GM21723 (cell line): Measurements from ENCODE around the gene WDR27.
"Not testable (repeated sequence)": the region's sequence is repeated elsewhere in the genome, so short reads cannot be mapped to it uniquely, and the experiment has no call there.

ENCODE experiments used
- ATAC-seq: cut with Tn5 transposase; IDR thresholded peaks from one replicate; pipeline ENCODE4 v1.9.1; 2021; ENCODE audit warnings: mild to moderate bottlenecking, moderate library complexity; ENCODE audit not compliant: unreplicated experiment

WDR27 gene

GRCh38 chr6:169494038-169494437 is 207.8 kb downstream of the WDR27 start:
- no peak for ATAC-seq

GRCh38 chr6:169491482-169491881 is 210.3 kb downstream of the WDR27 start:
- ATAC-seq, result no peak

GRCh38 chr6:169490830-169491229 is 211.0 kb downstream of the WDR27 start:
- ATAC-seq, result no peak

GRCh38 chr6:169490246-169490641 is 211.6 kb downstream of the WDR27 start:
- no peak for ATAC-seq

- no peak for ATAC-seq
Measured at GRCh38 chr6:169489563-169490245, 212.1 kb downstream of the WDR27 start.

- no peak for ATAC-seq
Measured at GRCh38 chr6:169487579-169488436, 214.0 kb downstream of the WDR27 start.

GRCh38 chr6:169479783-169480495 is 221.9 kb downstream of the WDR27 start:
- ATAC-seq, result no peak

GRCh38 chr6:169474362-169474761 is 227.5 kb downstream of the WDR27 start:
- ATAC-seq, result no peak

GRCh38 chr6:169473663-169474062 is 228.2 kb downstream of the WDR27 start:
- no peak for ATAC-seq

GRCh38 chr6:169472786-169473416 is 228.9 kb downstream of the WDR27 start:
- no peak for ATAC-seq

- ATAC-seq, result no peak
Measured at GRCh38 chr6:169470790-169471189, 231.0 kb downstream of the WDR27 start.

- ATAC-seq, result no peak
Measured at GRCh38 chr6:169469028-169469427, 232.8 kb downstream of the WDR27 start.

- ATAC-seq, result not testable (repeated sequence)
Measured at GRCh38 chr6:169467755-169468154, 234.1 kb downstream of the WDR27 start.

GRCh38 chr6:169466256-169466655 is 235.6 kb downstream of the WDR27 start:
- not testable (repeated sequence) for ATAC-seq

GRCh38 chr6:169457762-169458161 is 244.1 kb downstream of the WDR27 start:
- no peak for ATAC-seq

GRCh38 chr6:169456840-169457239 is 245.0 kb downstream of the WDR27 start:
- ATAC-seq, result no peak

- ATAC-seq, result no peak
Measured at GRCh38 chr6:169455470-169455869, 246.4 kb downstream of the WDR27 start.

GRCh38 chr6:169454872-169455204 is 247.0 kb downstream of the WDR27 start:
- no peak for ATAC-seq

- no peak for ATAC-seq
Measured at GRCh38 chr6:169454204-169454871, 247.5 kb downstream of the WDR27 start.

- ATAC-seq, result no peak
Measured at GRCh38 chr6:169452869-169453620, 248.8 kb downstream of the WDR27 start.
